HG02588 (cell line): ENCODE data around the gene CFAP73.
"Not testable (repeated sequence)": the region's sequence is repeated elsewhere in the genome, so short reads cannot be mapped to it uniquely, and the experiment has no call there.

ENCODE experiments used
- ATAC-seq: cut with Tn5 transposase; IDR thresholded peaks from one replicate; pipeline ENCODE4 v1.9.1; 2021; ENCODE audit warnings: mild to moderate bottlenecking, moderate library complexity; ENCODE audit not compliant: unreplicated experiment

Gene CFAP73

DNA sequence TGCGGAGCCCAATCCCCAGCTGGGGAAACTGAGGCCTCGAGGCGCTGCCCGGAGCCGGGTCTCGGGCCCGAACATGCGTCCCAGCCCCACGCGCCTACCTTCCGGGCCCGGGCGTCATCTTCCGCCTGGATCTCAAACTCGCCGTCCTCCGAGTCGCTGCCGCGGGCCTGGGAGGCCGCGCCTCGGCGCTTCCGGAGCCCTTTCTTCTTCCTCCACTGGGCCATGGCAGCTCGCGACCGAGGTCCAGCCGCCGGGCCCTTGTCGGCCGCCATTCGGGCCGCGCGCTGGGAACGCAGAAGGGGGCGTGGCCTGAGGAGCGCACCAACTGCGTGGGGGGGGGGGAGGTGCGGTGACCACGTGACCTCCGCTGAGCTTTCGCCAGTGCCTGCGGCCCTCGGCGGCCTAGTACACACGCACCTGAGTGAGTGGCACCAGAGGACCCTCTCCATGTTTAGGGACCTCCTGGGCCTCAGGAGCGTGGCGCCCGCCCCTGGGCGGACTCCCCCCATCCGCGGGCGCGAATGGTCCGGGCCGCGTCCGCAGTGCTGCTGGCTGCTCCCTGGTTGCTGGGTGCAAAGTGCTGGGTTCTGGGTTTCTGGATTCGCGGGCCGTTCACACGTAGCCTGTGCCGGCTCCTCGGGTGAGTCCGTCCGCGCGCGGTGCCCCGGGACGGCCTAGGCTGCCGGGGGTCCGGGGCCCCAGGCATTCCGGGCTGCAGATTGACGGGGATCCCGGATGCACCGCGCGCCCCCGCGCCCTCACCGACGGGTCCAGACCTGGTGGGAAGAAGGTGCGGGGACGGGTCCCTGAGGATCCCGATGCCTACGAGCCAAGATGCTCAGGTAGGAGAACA, 35.9 kb downstream of the CFAP73 start, which contains the start of the genes DDX54 and RITA1:
DDX54 (minus strand) TSS at position 299 of the 853 bp plus-strand sequence; CDS start at position 272, 27 bp downstream.
RITA1 (plus strand) TSS at position 542 of the 853 bp plus-strand sequence. CDS start 1,026 bp downstream, outside the sequence.
- ATAC-seq: peak; percentile 46

DNA sequence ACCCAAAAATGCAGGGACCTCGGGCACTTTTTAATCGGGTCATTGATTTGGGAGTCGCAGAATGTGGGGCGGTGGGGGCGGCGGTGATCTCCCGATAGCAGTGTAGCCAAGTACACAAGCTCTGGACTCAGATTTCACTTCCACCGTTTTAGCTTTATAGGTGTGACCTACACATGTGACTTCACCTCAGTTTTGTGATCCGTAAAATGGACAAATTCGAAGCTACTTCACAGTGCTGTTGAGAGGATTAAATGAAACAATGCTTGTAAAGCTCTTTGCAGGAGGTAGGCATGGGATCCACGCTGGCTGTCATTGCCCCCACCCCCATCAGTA, 36.5 kb downstream of the CFAP73 start:
- no peak for ATAC-seq

- ATAC-seq: no peak
These were observed 37.3 kb downstream of the CFAP73 start for GRCh38 chr12:113186666-113187325.

- ATAC-seq: no peak
These were observed 39.8 kb downstream of the CFAP73 start for GRCh38 chr12:113189361-113189760.

DNA sequence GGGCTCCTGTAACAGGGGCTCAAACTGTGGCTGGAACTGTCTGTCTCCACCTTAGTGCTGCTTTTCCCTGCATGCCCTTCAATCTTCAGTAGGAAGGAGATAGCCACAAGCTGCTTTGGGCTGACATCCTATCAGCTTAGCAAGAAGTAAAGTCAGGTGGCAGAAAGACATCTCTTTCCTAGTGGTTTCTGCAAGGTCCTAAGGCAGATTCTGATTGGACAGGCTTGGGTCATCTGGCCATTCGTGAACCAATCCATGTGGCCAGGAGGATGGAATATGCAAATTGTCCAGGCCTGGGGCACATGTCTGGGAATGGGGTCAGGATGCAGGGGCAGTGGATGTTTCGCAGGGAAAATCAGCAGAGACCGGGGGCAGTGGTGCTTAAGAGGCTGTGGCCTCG, 41.2 kb downstream of the CFAP73 start:
- ATAC-seq: no peak

- no peak for ATAC-seq
These were observed 41.7 kb downstream of the CFAP73 start for GRCh38 chr12:113191227-113191626.

- ATAC-seq: no peak
These were observed 45.5 kb downstream of the CFAP73 start for GRCh38 chr12:113194971-113195391.

GRCh38 chr12:113195598-113195997, 46.1 kb downstream of the CFAP73 start:
- no peak for ATAC-seq

GRCh38 chr12:113196582-113196981, 47.1 kb downstream of the CFAP73 start:
- ATAC-seq: no peak

- ATAC-seq: peak; percentile 75
These were observed 47.5 kb downstream of the CFAP73 start for GRCh38 chr12:113196990-113197389.

GRCh38 chr12:113197518-113198077, 48.1 kb downstream of the CFAP73 start:
- no peak for ATAC-seq

GRCh38 chr12:113198296-113198695, 48.8 kb downstream of the CFAP73 start:
- ATAC-seq: no peak

DNA sequence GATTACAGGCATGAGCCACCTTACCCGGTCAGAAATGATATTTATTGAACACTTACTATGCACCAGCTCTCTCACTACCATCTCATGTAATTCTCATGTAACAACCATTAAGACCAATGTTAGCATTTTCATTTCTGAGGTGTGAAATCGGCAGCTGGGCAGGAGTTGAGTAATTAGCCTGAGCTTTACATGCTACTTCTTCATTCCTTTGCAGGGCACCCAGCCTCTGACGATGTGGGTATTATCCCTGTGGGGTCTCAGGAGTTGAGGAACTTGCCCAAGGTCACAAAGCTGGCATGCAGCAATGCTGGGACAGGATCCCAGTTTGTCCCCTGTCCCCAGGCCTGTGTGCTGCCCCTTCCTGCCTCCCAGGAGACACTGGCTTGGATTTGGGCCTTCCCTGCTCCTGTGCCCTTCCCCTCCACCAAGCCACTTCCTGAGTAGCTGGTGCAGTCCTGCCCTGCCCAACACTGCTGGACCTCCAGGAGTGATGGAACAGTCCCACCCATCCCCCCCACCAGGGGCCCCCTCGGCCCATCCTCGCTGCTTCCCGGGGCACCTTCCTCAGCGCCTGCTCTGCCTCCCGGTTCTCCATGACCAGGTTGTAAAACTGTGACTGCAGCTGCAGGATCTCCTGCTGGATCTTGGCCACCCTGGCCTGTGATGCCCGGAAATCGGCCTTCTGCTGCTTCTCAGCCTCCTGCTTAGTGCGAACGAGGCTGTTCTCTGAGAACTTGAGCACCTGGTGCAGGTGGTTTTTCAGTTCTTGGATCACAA, 50.7 kb downstream of the CFAP73 start:
- ATAC-seq: no peak

- ATAC-seq: no peak
These were observed 52.0 kb downstream of the CFAP73 start for GRCh38 chr12:113201187-113202177.

DNA sequence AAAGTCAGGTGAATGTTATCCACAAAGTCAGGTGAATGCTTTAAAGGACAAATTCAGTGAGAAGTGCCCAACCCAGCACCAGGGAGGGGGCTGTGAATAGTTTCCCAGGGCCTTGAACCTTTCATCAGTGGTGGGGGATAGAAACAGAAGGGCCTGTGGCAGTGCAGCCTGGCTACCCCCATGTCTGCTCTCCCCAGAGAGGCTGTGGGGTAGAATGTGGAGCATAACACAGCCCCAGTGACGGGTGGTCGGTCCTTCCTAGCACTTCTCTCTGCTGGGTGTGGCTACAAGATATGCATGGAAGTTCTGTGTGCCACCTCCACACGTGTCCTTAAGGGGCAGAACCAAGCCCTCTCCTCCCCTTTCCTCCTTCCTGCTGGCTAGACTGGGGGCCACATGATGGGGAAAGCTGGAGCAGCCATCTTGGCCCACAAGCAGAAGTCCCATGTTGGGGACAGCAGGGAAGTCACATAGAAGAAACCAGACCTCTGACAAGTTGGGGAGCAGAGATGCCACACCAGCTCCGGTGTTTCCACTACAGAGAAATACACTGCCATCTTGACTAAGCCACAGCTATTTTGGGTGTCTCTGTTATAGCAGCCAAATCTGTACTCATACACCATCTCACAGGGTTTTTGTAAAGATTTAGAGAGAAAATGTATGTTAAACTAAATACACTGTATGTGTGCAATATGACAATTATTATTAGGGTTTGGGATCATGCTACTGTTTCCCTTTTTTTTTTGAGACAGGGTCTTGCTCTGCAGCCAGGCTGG, 53.0 kb downstream of the CFAP73 start:
- no peak for ATAC-seq

- ATAC-seq: no peak
These were observed 54.6 kb downstream of the CFAP73 start for GRCh38 chr12:113203852-113204760.

- ATAC-seq: no peak
These were observed 55.3 kb downstream of the CFAP73 start for GRCh38 chr12:113204804-113205203.

DNA sequence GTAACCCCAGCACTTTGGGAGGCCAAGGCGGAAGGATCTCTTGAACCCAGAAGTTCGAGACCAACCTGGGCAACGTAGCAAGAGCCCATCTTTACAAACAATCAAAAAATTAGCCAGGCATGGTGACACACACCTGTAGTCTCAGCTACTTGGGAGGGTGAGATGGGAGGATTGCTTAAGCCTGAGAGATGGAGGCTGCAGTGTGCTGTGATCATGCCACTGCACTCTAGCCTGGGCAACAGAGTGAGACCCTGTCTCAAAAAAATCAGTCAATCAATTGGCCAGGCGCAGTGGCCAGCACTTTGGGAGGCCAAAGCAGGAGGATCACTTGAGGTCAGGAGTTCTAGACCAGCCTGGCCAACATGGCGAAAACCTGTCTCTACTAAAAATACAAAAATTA, 57.3 kb downstream of the CFAP73 start:
- ATAC-seq: not testable (repeated sequence)
